SK-N-SH (cell line): ENCODE data around the gene DGKI. TPM values are rescaled to one million over a fixed set of nuclear protein-coding genes. Genes with fewer than 3 reads are reported as not detected.

Experiments
- CTCF ChIA-PET: fragments of 300-600, 350-600 bp; formaldehyde crosslinking; extraction: SDS; loops from one replicate; lab custom pipeline; 2021; lab: Yijun Ruan, JAX
- POLR2A ChIA-PET: fragments of 350-600 bp; sonication (Branson Sonifier 250); formaldehyde crosslinking; extraction: SDS; loops from one replicate; lab custom pipeline; 2020; ENCODE audit warnings: antibody characterized with exemption, inconsistent platforms; lab: Yijun Ruan, JAX
- DNase-seq: peaks from one replicate; pipeline ENCODE4 v3.0.0; 2012
- H2AFZ ChIP-seq: fragments of 200-600 bp; sonication (generic); 2 replicates; pipeline ENCODE4 v1.8.1; 2016; ENCODE audit warnings: antibody characterized with exemption, mild to moderate bottlenecking, low read depth
- H3F3A ChIP-seq: fragments of 200-600 bp; sonication (generic); replicated peaks from 2 replicates; pipeline ENCODE3; 2016; ENCODE audit warnings: antibody characterized with exemption, mild to moderate bottlenecking; ENCODE audit not compliant: insufficient read depth
- H3K27ac ChIP-seq, 2 experiments: fragments of 200-500 bp in 1 of 2; fragments of 200-600 bp in 1 of 2; sonication (Bioruptor generic) in 1 of 2; sonication (generic), shearing (Covaris generic) in 1 of 2; 2 replicates each; pipeline versions ENCODE4 v1.5.1 to v1.6.1; 2014 to 2016; ENCODE audit warnings: low read depth in 2 of 2, inconsistent platforms in 1 of 2, low read length in 1 of 2, mild to moderate bottlenecking in 1 of 2, mixed read lengths in 1 of 2
- H3K27me3 ChIP-seq: fragments of 200-600 bp; sonication (generic), shearing (Covaris generic); 2 replicates; pipeline ENCODE4 v1.6.1; 2016; ENCODE audit warnings: mixed run types; ENCODE audit not compliant: insufficient read depth
- H3K36me3 ChIP-seq, 2 experiments: fragments of 200-500 bp in 1 of 2; fragments of 200-600 bp in 1 of 2; sonication (Bioruptor generic) in 1 of 2; sonication (generic) in 1 of 2; replicated peaks in 1 of 2; 2 replicates each; pipeline versions ENCODE3 to v1.5.1; 2014 to 2016; ENCODE audit warnings: low read length in 1 of 2, mild to moderate bottlenecking in 1 of 2; ENCODE audit not compliant: insufficient read depth in 2 of 2, control insufficient read depth in 1 of 2
- H3K4me1 ChIP-seq, 2 experiments: fragments of 200-500 bp in 1 of 2; fragments of 200-600 bp in 1 of 2; sonication (Bioruptor generic) in 1 of 2; sonication (generic), shearing (Covaris generic) in 1 of 2; 2 replicates each; pipeline versions ENCODE4 v1.5.1 to v1.6.1; 2014 to 2016; ENCODE audit warnings: low read depth in 1 of 2, low read length in 1 of 2, mixed run types in 1 of 2; ENCODE audit not compliant: insufficient read depth in 2 of 2, control insufficient read depth in 1 of 2
- H3K4me2 ChIP-seq: fragments of 200-600 bp; sonication (generic), shearing (Covaris generic); 2 replicates; pipeline ENCODE4 v1.6.1; 2017; ENCODE audit warnings: mixed run types
- H3K4me3 ChIP-seq, 2 experiments: fragments of 200-500 bp in 1 of 2; fragments of 200-600 bp in 1 of 2; sonication (Bioruptor generic) in 1 of 2; sonication (generic), shearing (Covaris generic) in 1 of 2; 2 replicates each; pipeline versions ENCODE4 v1.5.1 to v1.8.1; 2014 to 2016; ENCODE audit warnings: low read depth in 2 of 2, inconsistent platforms in 1 of 2, low read length in 1 of 2, mild to moderate bottlenecking in 1 of 2, mixed read lengths in 1 of 2, moderate library complexity in 1 of 2
- H3K79me2 ChIP-seq: fragments of 200-600 bp; sonication (generic); 2 replicates; pipeline ENCODE4 v1.8.1; 2017; ENCODE audit warnings: mild to moderate bottlenecking; ENCODE audit not compliant: insufficient read depth
- H3K9ac ChIP-seq: fragments of 200-600 bp; sonication (generic); 2 replicates; pipeline ENCODE4 v1.6.1; 2017; ENCODE audit warnings: mixed run types
- H3K9me2 ChIP-seq: fragments of 200-600 bp; sonication (generic); 2 replicates; pipeline ENCODE4 v1.6.1; 2017; ENCODE audit warnings: mixed run types
- H3K9me3 ChIP-seq: fragments of 200-600 bp; sonication (generic); 2 replicates; pipeline ENCODE4 v1.6.1; 2017; ENCODE audit warnings: mixed run types, mild to moderate bottlenecking, moderate library complexity
- H4K20me1 ChIP-seq: fragments of 200-600 bp; sonication (generic); 2 replicates; pipeline ENCODE4 v1.6.1; 2017; ENCODE audit warnings: mild to moderate bottlenecking, mixed run types; ENCODE audit not compliant: insufficient read depth
- ELF1 ChIP-seq: IDR thresholded peaks from 2 replicates; pipeline ENCODE4 v1.4.0; 2012
- EP300 ChIP-seq, 2 experiments: IDR thresholded peaks; 2 replicates each; pipeline versions ENCODE4 v1.4.0 to v1.6.1; 2012; ENCODE audit warnings: borderline replicate concordance in 1 of 2, low read depth in 1 of 2, low read length in 1 of 2
- GABPA ChIP-seq: IDR thresholded peaks from 2 replicates; pipeline ENCODE4 v1.4.0; 2012; ENCODE audit warnings: low read depth, mild to moderate bottlenecking
- JUND ChIP-seq: IDR thresholded peaks from 2 replicates; pipeline ENCODE4 v1.4.0; 2012
- NRF1 ChIP-seq: IDR thresholded peaks from 2 replicates; pipeline ENCODE4 v1.6.1; 2012; ENCODE audit warnings: low read depth, mild to moderate bottlenecking, low read length
- POLR2AphosphoS5 ChIP-seq: IDR thresholded peaks from 2 replicates; pipeline ENCODE4 v1.6.1; 2012; ENCODE audit warnings: low read depth, low read length
- RCOR1 ChIP-seq: fragments of 150-350 bp; IDR thresholded peaks from 2 replicates; pipeline ENCODE4 v1.6.1; 2017; ENCODE audit warnings: antibody characterized with exemption, low read length
- RFX5 ChIP-seq: IDR thresholded peaks from 2 replicates; pipeline ENCODE4 v1.6.1; 2012; ENCODE audit warnings: mild to moderate bottlenecking, improper control_type of control experiment, low read length
- RXRA ChIP-seq: IDR thresholded peaks from 2 replicates; pipeline ENCODE4 v1.4.0; 2012; ENCODE audit warnings: low read depth, mild to moderate bottlenecking, borderline replicate concordance
- TCF12 ChIP-seq: IDR thresholded peaks from 2 replicates; pipeline ENCODE4 v1.4.0; 2012
- TEAD4 ChIP-seq: IDR thresholded peaks from 2 replicates; pipeline ENCODE4 v1.4.0; 2012; ENCODE audit warnings: mild to moderate bottlenecking, borderline replicate concordance; ENCODE audit not compliant: insufficient read depth
- USF2 ChIP-seq: fragments of 150-350 bp; IDR thresholded peaks from 2 replicates; pipeline ENCODE4 v1.6.1; 2017; ENCODE audit warnings: antibody characterized with exemption, low read length, low read depth, borderline replicate concordance
- YY1 ChIP-seq: IDR thresholded peaks from 2 replicates; pipeline ENCODE4 v1.4.0; 2012; ENCODE audit warnings: low read depth, mild to moderate bottlenecking
- WGBS: methylation state at CpG from one replicate; pipeline ENCODE4 v1.1.6; 2017; ENCODE audit warnings: low lambda C conversion rate; 5-methylcytosine and 5-hydroxymethylcytosine counted together
- polyA plus RNA-seq, 3 experiments: library from polyadenylated mRNA; depleted of rRNA; stranded (reverse); fragments of >200 nt; gene quantifications; 2 replicates each; pipeline ENCODE4 v1.2.3, GENCODE V29; 2012
- TF ChIP-seq, protein P1 (sequence below): fragments of 200-600 bp; sonication (generic); IDR thresholded peaks from 2 replicates; pipeline ENCODE4 v1.6.1; 2017; ENCODE audit warnings: antibody characterized with exemption, mild to moderate bottlenecking, moderate library complexity
- TF ChIP-seq, protein P2 (sequence below): IDR thresholded peaks from 2 replicates; pipeline ENCODE4; 2012

DGKI gene
- polyA plus RNA-seq, 1 of the 3 experiments (the other 2 are of a cell fraction), result 1.3 TPM

GRCh38 chr7:137860542-137860941 is 13.8 kb upstream of the DGKI start:
- Histone ChIP-seq H3K9me3 (no peaks in the 10 kb centered on the region), H3K4me3 (no peak overlapping the region), H3K79me2 (no peaks in the 10 kb centered on the region), H3F3A (peaks cover 14% of the 10 kb centered on the region), H3K9ac (no peak overlapping the region), H2AFZ (no peak overlapping the region), H3K27me3 (no peaks in the 10 kb centered on the region), H3K27ac (no peak overlapping the region), H3K4me1 (no peaks in the 10 kb centered on the region), H4K20me1 (no peaks in the 10 kb centered on the region), H3K9me2 (no peaks in the 10 kb centered on the region), H3K4me2 (no peak overlapping the region), H3K36me3 (peaks cover 30 to 61% of the 10 kb centered on the region in 2 experiments)
- 99% methylated on average over 2 of the region's 2 CpGs for WGBS
- POLR2A ChIA-PET, result no interaction called here
- no peak for DNase-seq
- TF ChIP-seq GABPA (no peak), POLR2AphosphoS5 (no peak), EP300 (IDR thresholded peaks at IDR 0.05; ENCODE audit: borderline replicate concordance in 1 of 2, low read depth in 1 of 2, low read length in 1 of 2) (no peak), RFX5 (no peak), ELF1 (no peak), JUND (no peak), RCOR1 (no peak), RXRA (no peak), TEAD4 (no peak), YY1 (no peak), USF2 (no peak)
- TF ChIP-seq, protein P1, sequence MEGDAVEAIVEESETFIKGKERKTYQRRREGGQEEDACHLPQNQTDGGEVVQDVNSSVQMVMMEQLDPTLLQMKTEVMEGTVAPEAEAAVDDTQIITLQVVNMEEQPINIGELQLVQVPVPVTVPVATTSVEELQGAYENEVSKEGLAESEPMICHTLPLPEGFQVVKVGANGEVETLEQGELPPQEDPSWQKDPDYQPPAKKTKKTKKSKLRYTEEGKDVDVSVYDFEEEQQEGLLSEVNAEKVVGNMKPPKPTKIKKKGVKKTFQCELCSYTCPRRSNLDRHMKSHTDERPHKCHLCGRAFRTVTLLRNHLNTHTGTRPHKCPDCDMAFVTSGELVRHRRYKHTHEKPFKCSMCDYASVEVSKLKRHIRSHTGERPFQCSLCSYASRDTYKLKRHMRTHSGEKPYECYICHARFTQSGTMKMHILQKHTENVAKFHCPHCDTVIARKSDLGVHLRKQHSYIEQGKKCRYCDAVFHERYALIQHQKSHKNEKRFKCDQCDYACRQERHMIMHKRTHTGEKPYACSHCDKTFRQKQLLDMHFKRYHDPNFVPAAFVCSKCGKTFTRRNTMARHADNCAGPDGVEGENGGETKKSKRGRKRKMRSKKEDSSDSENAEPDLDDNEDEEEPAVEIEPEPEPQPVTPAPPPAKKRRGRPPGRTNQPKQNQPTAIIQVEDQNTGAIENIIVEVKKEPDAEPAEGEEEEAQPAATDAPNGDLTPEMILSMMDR, result no peak
- TF ChIP-seq, protein P2, sequence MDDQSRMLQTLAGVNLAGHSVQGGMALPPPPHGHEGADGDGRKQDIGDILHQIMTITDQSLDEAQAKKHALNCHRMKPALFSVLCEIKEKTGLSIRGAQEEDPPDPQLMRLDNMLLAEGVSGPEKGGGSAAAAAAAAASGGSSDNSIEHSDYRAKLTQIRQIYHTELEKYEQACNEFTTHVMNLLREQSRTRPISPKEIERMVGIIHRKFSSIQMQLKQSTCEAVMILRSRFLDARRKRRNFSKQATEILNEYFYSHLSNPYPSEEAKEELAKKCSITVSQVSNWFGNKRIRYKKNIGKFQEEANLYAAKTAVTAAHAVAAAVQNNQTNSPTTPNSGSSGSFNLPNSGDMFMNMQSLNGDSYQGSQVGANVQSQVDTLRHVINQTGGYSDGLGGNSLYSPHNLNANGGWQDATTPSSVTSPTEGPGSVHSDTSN, result no peak
- CTCF ChIA-PET, result no interaction called here

- 100% methylated on average over 1 of the region's 1 CpG for WGBS
- TF ChIP-seq EP300 (IDR thresholded peaks at IDR 0.05; ENCODE audit: borderline replicate concordance in 1 of 2, low read depth in 1 of 2, low read length in 1 of 2), result peak in 1 of 2 experiments; percentile 36; a peak in 1 of 4 replicates
- TF ChIP-seq, protein P2, result peak; percentile 47; the same call in 1 of the 2 replicates
- no peak for TF ChIP-seq NRF1
- peak; percentile 40; the same call in 1 of the 2 replicates for TF ChIP-seq TCF12
- Histone ChIP-seq H2AFZ (no peak overlapping the region), H3K79me2 (no peaks in the 10 kb centered on the region), H3K4me3 (no peak overlapping the region), H4K20me1 (no peaks in the 10 kb centered on the region), H3K4me1 (peaks cover 4 to 14% of the 10 kb centered on the region in 2 experiments; a peak in 3 of 4 replicates), H3K27me3 (no peaks in the 10 kb centered on the region), H3F3A (peaks cover 42% of the 10 kb centered on the region), H3K9me2 (no peaks in the 10 kb centered on the region), H3K27ac (peak overlapping the region; percentile 11 to 61; a peak in 2 of 4 replicates), H3K36me3 (peaks cover 5 to 14% of the 10 kb centered on the region in 2 experiments), H3K4me2 (no peak overlapping the region), H3K9me3 (no peaks in the 10 kb centered on the region), H3K9ac (no peak overlapping the region)
- POLR2A ChIA-PET, result no interaction called here
- CTCF ChIA-PET, result interaction anchor here (1.6 kb wide), 1 partner anchor 179 kb away, joined by 5 read pairs; no protein-coding TSS in a partner anchor
- DNase-seq, result no peak
Measured at GRCh38 chr7:137853053-137853452, 6.3 kb upstream of the DGKI start.
